GM19023 (cell line): ENCODE measurements around the gene CCDC33.

ENCODE experiments used
- ATAC-seq: cut with Tn5 transposase; IDR thresholded peaks from one replicate; pipeline ENCODE4 v1.9.1; 2021; ENCODE audit warnings: mild to moderate bottlenecking, moderate library complexity; ENCODE audit not compliant: unreplicated experiment

CCDC33 gene

GRCh38 chr15:74330861-74331408 lies 94.8 kb downstream of the CCDC33 start:
- no peak for ATAC-seq

GRCh38 chr15:74332011-74332410 lies 95.9 kb downstream of the CCDC33 start:
- ATAC-seq, result no peak

- no peak for ATAC-seq
These were observed 96.5 kb downstream of the CCDC33 start for GRCh38 chr15:74332611-74333010.

- no peak for ATAC-seq
These were observed 97.0 kb downstream of the CCDC33 start for GRCh38 chr15:74333093-74333492.

- ATAC-seq, result no peak
These were observed 97.5 kb downstream of the CCDC33 start for GRCh38 chr15:74333662-74334061.

GRCh38 chr15:74334127-74334526 lies 98.0 kb downstream of the CCDC33 start:
- no peak for ATAC-seq

GRCh38 chr15:74335396-74335795 lies 99.3 kb downstream of the CCDC33 start:
- no peak for ATAC-seq

- ATAC-seq, result no peak
These were observed 100.2 kb downstream of the CCDC33 start for GRCh38 chr15:74336061-74337005.

- no peak for ATAC-seq
These were observed 101.0 kb downstream of the CCDC33 start for GRCh38 chr15:74337146-74337545.

GRCh38 chr15:74337607-74338211 lies 101.6 kb downstream of the CCDC33 start:
- no peak for ATAC-seq

GRCh38 chr15:74338676-74339075 lies 102.5 kb downstream of the CCDC33 start:
- no peak for ATAC-seq

- no peak for ATAC-seq
These were observed 103.2 kb downstream of the CCDC33 start for GRCh38 chr15:74339371-74339770.

GRCh38 chr15:74340150-74340549 lies 104.0 kb downstream of the CCDC33 start:
- no peak for ATAC-seq

GRCh38 chr15:74343127-74343796 lies 107.1 kb downstream of the CCDC33 start:
- ATAC-seq, result no peak

GRCh38 chr15:74343797-74344127 lies 107.6 kb downstream of the CCDC33 start:
- no peak for ATAC-seq

GRCh38 chr15:74345051-74345450 lies 108.9 kb downstream of the CCDC33 start:
- ATAC-seq, result no peak

- no peak for ATAC-seq
These were observed 111.7 kb downstream of the CCDC33 start for GRCh38 chr15:74347757-74348250.

GRCh38 chr15:74349241-74349778 lies 113.2 kb downstream of the CCDC33 start:
- ATAC-seq, result no peak

GRCh38 chr15:74350295-74351275 lies 114.5 kb downstream of the CCDC33 start:
- no peak for ATAC-seq

- no peak for ATAC-seq
These were observed 115.5 kb downstream of the CCDC33 start for GRCh38 chr15:74351670-74352069.
